MCF 10A (cell line): Measurements from ENCODE around the gene CNGA3. TPM values are rescaled to one million over a fixed set of nuclear protein-coding genes. Genes with fewer than 3 reads are reported as not detected.

Experiments used
- BruUV-seq: library from RNA; stranded (reverse); fragments of 400-500 nt; replicated peaks from 2 replicates; lab custom pipeline; 2021; lab: Mats Ljungman, UMichigan
- CTCF ChIA-PET: fragments of 300-600 bp; sonication (Branson Sonifier 250); formaldehyde crosslinking; extraction: SDS; loops from one replicate; lab custom pipeline; 2021; ENCODE audit warnings: antibody characterized with exemption, inconsistent platforms; lab: Yijun Ruan, JAX
- POLR2A ChIA-PET: fragments of 300-600, 350-650 bp; sonication (Branson Sonifier 250); formaldehyde crosslinking; extraction: SDS; loops from one replicate; lab custom pipeline; 2020; ENCODE audit warnings: antibody characterized with exemption, inconsistent platforms; lab: Yijun Ruan, JAX
- DNase-seq: peaks from one replicate; pipeline ENCODE4 v3.0.0-alpha.2; 2018; ENCODE audit not compliant: unreplicated experiment
- H3K27ac Mint-ChIP-seq: one replicate; pipeline ENCODE4 v1.8.0; 2022; ENCODE audit warnings: mild to moderate bottlenecking, low read depth, mixed read lengths; ENCODE audit not compliant: unreplicated experiment
- H3K27me3 Mint-ChIP-seq: one replicate; pipeline ENCODE4 v1.8.0; 2022; ENCODE audit warnings: mixed read lengths; ENCODE audit not compliant: insufficient read depth, unreplicated experiment
- H3K36me3 Mint-ChIP-seq: one replicate; pipeline ENCODE4 v1.8.0; 2022; ENCODE audit warnings: mild to moderate bottlenecking, moderate library complexity, mixed read lengths; ENCODE audit not compliant: insufficient read depth, unreplicated experiment
- H3K4me1 Mint-ChIP-seq: one replicate; pipeline ENCODE4 v1.8.0; 2022; ENCODE audit warnings: mixed read lengths; ENCODE audit not compliant: insufficient read depth, unreplicated experiment
- H3K4me3 Mint-ChIP-seq: one replicate; pipeline ENCODE4 v1.8.0; 2022; ENCODE audit warnings: mild to moderate bottlenecking, moderate library complexity, mixed read lengths; ENCODE audit not compliant: unreplicated experiment
- H3K9me3 Mint-ChIP-seq: one replicate; pipeline ENCODE4 v1.8.0; 2022; ENCODE audit warnings: mixed read lengths; ENCODE audit not compliant: unreplicated experiment
- CTCF ChIP-seq: fragments of 200-600 bp; IDR thresholded peaks from one replicate; pipeline ENCODE4 v1.8.0; 2022; ENCODE audit warnings: antibody characterized with exemption, mild to moderate bottlenecking; ENCODE audit not compliant: unreplicated experiment
- intact Hi-C: fragments of 100-400 bp; cut with micrococcal nuclease; formaldehyde crosslinking; loops from 2 replicates; pipeline ENCODE4 v1.14.1; 2022
- total RNA-seq: library from RNA; stranded (reverse); gene quantifications from 2 replicates; pipeline ENCODE4 v1.2.3, GENCODE V29; 2022

The CNGA3 gene
- total RNA-seq, 1 experiment from 2014 or later, result not detected

- H3K4me3 Mint-ChIP-seq, result no peak overlapping the region
- intact Hi-C loops, result no loop called here
- no peaks in the 10 kb centered on the region for H3K36me3 Mint-ChIP-seq
- no peaks in the 10 kb centered on the region for H3K4me1 Mint-ChIP-seq
- H3K27me3 Mint-ChIP-seq, result peaks cover 25% of the 10 kb centered on the region
- ChIA-PET POLR2A (no interaction called here), CTCF (no interaction called here)
- H3K9me3 Mint-ChIP-seq, result no peaks in the 10 kb centered on the region
- H3K27ac Mint-ChIP-seq, result no peak overlapping the region
- no TSS peak for BruUV-seq
- no peak for TF ChIP-seq CTCF
- DNase-seq, result no peak
Measured at GRCh38 chr2:98347298-98348065, 1.2 kb downstream of the CNGA3 start.

- TF ChIP-seq CTCF, result no peak
- no peak for DNase-seq
- Mint-ChIP-seq H3K27me3 (peaks cover 25% of the 10 kb centered on the region), H3K27ac (no peak overlapping the region), H3K4me1 (no peaks in the 10 kb centered on the region), H3K9me3 (no peaks in the 10 kb centered on the region), H3K4me3 (no peak overlapping the region), H3K36me3 (no peaks in the 10 kb centered on the region)
- no TSS peak for BruUV-seq
- CTCF ChIA-PET, result no interaction called here
- POLR2A ChIA-PET, result no interaction called here
- intact Hi-C loops, result no loop called here
Measured at GRCh38 chr2:98348066-98348561, 1.9 kb downstream of the CNGA3 start.

GRCh38 chr2:98350411-98350810 lies 4.2 kb downstream of the CNGA3 start:
- ChIA-PET CTCF (interaction anchor here (1.1 kb wide), 1 partner anchor 36 kb away, joined by 3 read pairs; no protein-coding TSS in a partner anchor), POLR2A (no interaction called here)

GRCh38 chr2:98355881-98356280 lies 9.6 kb downstream of the CNGA3 start:
- Mint-ChIP-seq H3K9me3 (no peaks in the 10 kb centered on the region), H3K4me3 (no peak overlapping the region), H3K4me1 (peaks cover 5% of the 10 kb centered on the region), H3K36me3 (no peaks in the 10 kb centered on the region), H3K27me3 (no peaks in the 10 kb centered on the region), H3K27ac (no peak overlapping the region)
- ChIA-PET CTCF (no interaction called here), POLR2A (no interaction called here)
- no peak for TF ChIP-seq CTCF
- DNase-seq, result no peak
- BruUV-seq, result no TSS peak
- intact Hi-C loops, result no loop called here

More at GRCh38 chr2:98350411-98350810, 4.2 kb downstream of the CNGA3 start:
- Mint-ChIP-seq H3K4me1 (no peaks in the 10 kb centered on the region), H3K36me3 (no peaks in the 10 kb centered on the region), H3K4me3 (no peak overlapping the region), H3K9me3 (no peaks in the 10 kb centered on the region), H3K27me3 (peaks cover 10% of the 10 kb centered on the region), H3K27ac (no peak overlapping the region)
- TF ChIP-seq CTCF, result no peak
- BruUV-seq, result no TSS peak
- intact Hi-C loops, result no loop called here
- DNase-seq, result no peak
